ENCODE results near the gene CTNNA1. TPM values are rescaled to one million over a fixed set of nuclear protein-coding genes. Genes with fewer than 3 reads are reported as not detected.

The CTNNA1 gene
- total and polyA plus RNA-seq, 2 experiments from 2014 or later, result 194 to 393 TPM

GRCh38 chr5:138850865-138851435 is 97.7 kb downstream of the CTNNA1 start:
- Histone ChIP-seq H4K20me1 (ENCODE audit: insufficient read depth) (no peaks in the 10 kb centered on the region; the same call in 1 of the 2 replicates), H3K4me1 (ENCODE audit: insufficient read depth) (peaks cover 44% of the 10 kb centered on the region), H3K9me3 (ENCODE audit: low read depth) (no peaks in the 10 kb centered on the region), H2AFZ (no peak overlapping the region), H3K27me3 (replicated peaks; ENCODE audit: insufficient read depth) (no peaks in the 10 kb centered on the region), H3K9ac (no peak overlapping the region), H3K27ac (no peak overlapping the region), H3K4me3 (no peak overlapping the region), H3K36me3 (ENCODE audit: low read depth) (no peaks in the 10 kb centered on the region), H3F3A (ENCODE audit: insufficient read depth) (peaks cover 44% of the 10 kb centered on the region), H3K4me2 (ENCODE audit: unreplicated experiment) (peak overlapping the region; percentile 55), H3K9me2 (ENCODE audit: insufficient read depth) (no peaks in the 10 kb centered on the region), H3K79me2 (ENCODE audit: insufficient read depth) (peaks cover 100% of the 10 kb centered on the region)
- TF ChIP-seq EZH2phosphoT487 (IDR thresholded peaks at IDR 0.05; ENCODE audit: insufficient read depth, low read depth) (no peak), EZH2 (IDR thresholded peaks at IDR 0.05; ENCODE audit: insufficient read depth, poor library complexity, severe bottlenecking) (no peak)
- in situ Hi-C loops (cut with MboI), result no loop called here
- DNase-seq, result peak; percentile 72
- WGBS, 2 experiments (ENCODE audit: low coverage in 1 of 2, low lambda C conversion rate in 2 of 2, missing lambda C conversion rate in 2 of 2), result 57 to 58% methylated on average over 2 of the region's 2 CpGs

DNA sequence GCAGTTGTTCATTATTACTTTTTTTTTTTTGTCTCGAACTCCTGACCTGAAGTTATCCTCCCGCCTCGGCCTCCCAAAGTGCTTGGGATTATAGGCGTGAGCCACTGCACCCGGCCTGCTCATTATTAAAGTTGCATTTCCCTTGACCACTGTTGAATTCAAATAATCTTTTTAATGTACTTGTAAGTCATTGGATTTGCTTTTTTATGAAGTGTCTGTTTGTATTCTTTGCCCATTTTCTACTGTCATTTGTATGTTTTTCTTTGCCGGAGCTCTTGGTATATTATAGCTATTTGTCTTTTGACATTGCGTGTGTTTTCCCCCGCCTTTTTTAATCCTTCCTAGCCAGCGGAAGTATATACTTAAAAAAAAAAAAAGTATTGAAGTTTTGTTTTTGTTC is 99.9 kb downstream of the CTNNA1 start:
- Histone ChIP-seq H3K27ac (no peak overlapping the region), H3F3A (ENCODE audit: insufficient read depth) (peaks cover 29% of the 10 kb centered on the region), H4K20me1 (ENCODE audit: insufficient read depth) (no peaks in the 10 kb centered on the region; the same call in 1 of the 2 replicates), H3K4me3 (no peak overlapping the region), H3K4me2 (ENCODE audit: unreplicated experiment) (no peak overlapping the region), H2AFZ (no peak overlapping the region), H3K9me3 (ENCODE audit: low read depth) (no peaks in the 10 kb centered on the region), H3K79me2 (ENCODE audit: insufficient read depth) (peaks cover 100% of the 10 kb centered on the region), H3K4me1 (ENCODE audit: insufficient read depth) (peaks cover 29% of the 10 kb centered on the region), H3K9me2 (ENCODE audit: insufficient read depth) (no peaks in the 10 kb centered on the region), H3K36me3 (ENCODE audit: low read depth) (no peaks in the 10 kb centered on the region), H3K9ac (no peak overlapping the region), H3K27me3 (replicated peaks; ENCODE audit: insufficient read depth) (no peaks in the 10 kb centered on the region)
- in situ Hi-C loops (cut with MboI), result no loop called here
- TF ChIP-seq EZH2 (IDR thresholded peaks at IDR 0.05; ENCODE audit: insufficient read depth, poor library complexity, severe bottlenecking) (no peak), EZH2phosphoT487 (IDR thresholded peaks at IDR 0.05; ENCODE audit: insufficient read depth, low read depth) (no peak)
- DNase-seq, result no peak
- WGBS, 2 experiments (ENCODE audit: low coverage in 1 of 2, low lambda C conversion rate in 2 of 2, missing lambda C conversion rate in 2 of 2), result 85 to 88% methylated on average over 9 of the region's 9 CpGs

GRCh38 chr5:138867011-138867410 is 113.8 kb downstream of the CTNNA1 start:
- H4K20me1 ChIP-seq (ENCODE audit: insufficient read depth), result 0 out of 2 replicates have a peak, but pooled peaks cover 8% of the 10 kb centered on the region
- H3K79me2 ChIP-seq (ENCODE audit: insufficient read depth), result peaks cover 100% of the 10 kb centered on the region
- in situ Hi-C loops (cut with MboI), result no loop called here

GRCh38 chr5:138869038-138869437 is 115.8 kb downstream of the CTNNA1 start:
- 53 to 58% methylated on average over 1 of the region's 1 CpG for WGBS, 2 experiments (ENCODE audit: low coverage in 1 of 2, low lambda C conversion rate in 2 of 2, missing lambda C conversion rate in 2 of 2)
- no peaks in the 10 kb centered on the region for H3K9me3 ChIP-seq (ENCODE audit: low read depth)
- no peak for DNase-seq
- H3F3A ChIP-seq (ENCODE audit: insufficient read depth), result 0 out of 2 replicates have a peak, but pooled peaks cover 7% of the 10 kb centered on the region
- H3K36me3 ChIP-seq (ENCODE audit: low read depth), result no peaks in the 10 kb centered on the region
- in situ Hi-C loops (cut with MboI), result no loop called here
- H4K20me1 ChIP-seq (ENCODE audit: insufficient read depth), result 0 out of 2 replicates have a peak, but pooled peaks cover 12% of the 10 kb centered on the region
- H2AFZ ChIP-seq, result no peak overlapping the region
- H3K27ac ChIP-seq, result no peak overlapping the region
- no peak overlapping the region for H3K4me2 ChIP-seq (ENCODE audit: unreplicated experiment)
- peaks cover 25% of the 10 kb centered on the region for H3K4me1 ChIP-seq (ENCODE audit: insufficient read depth)
- TF ChIP-seq EZH2phosphoT487 (IDR thresholded peaks at IDR 0.05; ENCODE audit: insufficient read depth, low read depth) (no peak), EZH2 (IDR thresholded peaks at IDR 0.05; ENCODE audit: insufficient read depth, poor library complexity, severe bottlenecking) (no peak)
- no peaks in the 10 kb centered on the region for H3K27me3 ChIP-seq (replicated peaks; ENCODE audit: insufficient read depth)
- H3K9me2 ChIP-seq (ENCODE audit: insufficient read depth), result no peaks in the 10 kb centered on the region
- no peak overlapping the region for H3K4me3 ChIP-seq
- H3K9ac ChIP-seq, result no peak overlapping the region
- H3K79me2 ChIP-seq (ENCODE audit: insufficient read depth), result peaks cover 100% of the 10 kb centered on the region

More at GRCh38 chr5:138867011-138867410, 113.8 kb downstream of the CTNNA1 start:
- no peak overlapping the region for H3K27ac ChIP-seq
- no peak for DNase-seq
- H3K4me2 ChIP-seq (ENCODE audit: unreplicated experiment), result no peak overlapping the region
- H3K4me3 ChIP-seq, result no peak overlapping the region
- H3K9ac ChIP-seq, result no peak overlapping the region
- no peaks in the 10 kb centered on the region for H3K9me2 ChIP-seq (ENCODE audit: insufficient read depth)
- H2AFZ ChIP-seq, result no peak overlapping the region
- TF ChIP-seq EZH2phosphoT487 (IDR thresholded peaks at IDR 0.05; ENCODE audit: insufficient read depth, low read depth), result no peak
- TF ChIP-seq EZH2 (IDR thresholded peaks at IDR 0.05; ENCODE audit: insufficient read depth, poor library complexity, severe bottlenecking), result no peak
- H3K4me1 ChIP-seq (ENCODE audit: insufficient read depth), result peaks cover 22% of the 10 kb centered on the region; the same call in 1 of the 2 replicates
- H3K9me3 ChIP-seq (ENCODE audit: low read depth), result no peaks in the 10 kb centered on the region
- H3K36me3 ChIP-seq (ENCODE audit: low read depth), result no peaks in the 10 kb centered on the region
- H3K27me3 ChIP-seq (replicated peaks; ENCODE audit: insufficient read depth), result no peaks in the 10 kb centered on the region
- H3F3A ChIP-seq (ENCODE audit: insufficient read depth), result 0 out of 2 replicates have a peak, but pooled peaks cover 7% of the 10 kb centered on the region
- 100% methylated on average over 1 of the region's 1 CpG for WGBS, 2 experiments (ENCODE audit: low coverage in 1 of 2, low lambda C conversion rate in 2 of 2, missing lambda C conversion rate in 2 of 2)
